ENCODE results near the gene ELOVL3.
A peak's percentile ranks its signal among the peaks of the same experiment; 100 is the strongest.
"Not testable (repeated sequence)": the region's sequence is repeated elsewhere in the genome, so short reads cannot be mapped to it uniquely, and the experiment has no call there.

The ELOVL3 gene

GRCh38 chr10:102227050-102227449 lies 951 bp downstream of the ELOVL3 start:
- DNase-seq = no peak

- DNase-seq = peak; percentile 68 to 74
Observed at GRCh38 chr10:102229810-102230263, 3.7 kb downstream of the ELOVL3 start.

- DNase-seq = peak; percentile 65 to 68
Observed at GRCh38 chr10:102230264-102230860, 4.3 kb downstream of the ELOVL3 start.

GRCh38 chr10:102230861-102231356 lies 4.8 kb downstream of the ELOVL3 start:
- DNase-seq = peak; percentile 13 to 42

GRCh38 chr10:102231357-102232318 lies 5.5 kb downstream of the ELOVL3 start:
- DNase-seq = peak; percentile 2 to 8

- DNase-seq = no peak
Observed at GRCh38 chr10:102233997-102234396, 7.9 kb downstream of the ELOVL3 start.

- DNase-seq = no peak
Observed at GRCh38 chr10:102234888-102235597, 8.9 kb downstream of the ELOVL3 start.

- DNase-seq = no peak
Observed at GRCh38 chr10:102235598-102235920, 9.5 kb downstream of the ELOVL3 start.

GRCh38 chr10:102236006-102236405 lies 9.9 kb downstream of the ELOVL3 start:
- DNase-seq = no peak

GRCh38 chr10:102237711-102238252 lies 11.7 kb downstream of the ELOVL3 start:
- DNase-seq = no peak

GRCh38 chr10:102240467-102241031 lies 14.4 kb downstream of the ELOVL3 start:
- no peak for DNase-seq

GRCh38 chr10:102241032-102241443 lies 14.9 kb downstream of the ELOVL3 start:
- no peak for DNase-seq

GRCh38 chr10:102241444-102242117 lies 15.5 kb downstream of the ELOVL3 start, which contains the start of gene PITX3:
Gene PITX3 (minus strand): TSS chr10:102241512. CDS start chr10:102232080, 9,432 bp downstream.
- peak; percentile 64 to 76 for DNase-seq

- DNase-seq = no peak
Observed at GRCh38 chr10:102242118-102242485, 16.0 kb downstream of the ELOVL3 start.

GRCh38 chr10:102243309-102243708 lies 17.2 kb downstream of the ELOVL3 start:
- no peak for DNase-seq

GRCh38 chr10:102245082-102245931 lies 19.2 kb downstream of the ELOVL3 start, which contains the start of gene GBF1:
Gene GBF1 (plus strand): TSS chr10:102245532. CDS start chr10:102258939, 13,407 bp downstream.
- peak; percentile 96 to 99 for DNase-seq

- no peak for DNase-seq
Observed at GRCh38 chr10:102245932-102246251, 19.8 kb downstream of the ELOVL3 start.

GRCh38 chr10:102246261-102246660 lies 20.2 kb downstream of the ELOVL3 start:
- DNase-seq = no peak

GRCh38 chr10:102247734-102248133 lies 21.6 kb downstream of the ELOVL3 start:
- DNase-seq = no peak

GRCh38 chr10:102252508-102252907 lies 26.4 kb downstream of the ELOVL3 start:
- DNase-seq = not testable (repeated sequence)

GRCh38 chr10:102254426-102254825 lies 28.3 kb downstream of the ELOVL3 start:
- DNase-seq = no peak
